ENCODE measurements around the gene ARCN1. TPM values are rescaled to one million over a fixed set of nuclear protein-coding genes. Genes with fewer than 3 reads are reported as not detected.
"Not testable (repeated sequence)": the region's sequence is repeated elsewhere in the genome, so short reads cannot be mapped to it uniquely, and the experiment has no call there.

Gene ARCN1
- total and polyA plus RNA-seq, 8 donors, result 22.0 to 115 (median 60.1) TPM

- Histone ChIP-seq H3K4me3 (peak overlapping the region; percentile 51 to 65 (median 59)), H3K9me3 (no peaks in the 10 kb centered on the region), H3K36me3 (peaks cover 0 to 12% (median 8%) of the 10 kb centered on the region in 4 donors), H3K4me1 (peaks cover 4 to 24% (median 14%) of the 10 kb centered on the region in 4 donors), H3K27ac (peak overlapping the region in 4 of 5 donors; percentile 66 to 86 (median 80)), H3K27me3 (no peaks in the 10 kb centered on the region)
- 5 to 53% (median 39%) methylated on average over 3 to 5 of the region's 5 CpGs for WGBS, 5 donors
- intact Hi-C loops (cut with DNase I; ENCODE audit: low total_unique reads), result no loop called here
- peak in 1 of 2 donors; percentile 56 for DNase-seq
- TF ChIP-seq EP300 (IDR thresholded peaks at IDR 0.05) (no peak), CTCF (IDR thresholded peaks at IDR 0.05) (no peak), POLR2A (IDR thresholded peaks at IDR 0.05) (no peak), POLR2AphosphoS5 (IDR thresholded peaks at IDR 0.05) (no peak)
These were observed 7.2 kb upstream of the ARCN1 start for GRCh38 chr11:118565051-118565450.

GRCh38 chr11:118569670-118570069 lies 2.5 kb upstream of the ARCN1 start:
- intact Hi-C loops (cut with DNase I; ENCODE audit: low total_unique reads), result no loop called here
- Histone ChIP-seq H3K27me3 (no peaks in the 10 kb centered on the region), H3K36me3 (no peaks in the 10 kb centered on the region), H3K4me1 (peaks cover 22 to 38% (median 28%) of the 10 kb centered on the region in 4 donors), H3K9me3 (no peaks in the 10 kb centered on the region), H3K4me3 (no peak overlapping the region), H3K27ac (no peak overlapping the region)
- DNase-seq, result no peak
- TF ChIP-seq POLR2A (IDR thresholded peaks at IDR 0.05) (no peak), POLR2AphosphoS5 (IDR thresholded peaks at IDR 0.05) (no peak), EP300 (IDR thresholded peaks at IDR 0.05) (no peak), CTCF (IDR thresholded peaks at IDR 0.05) (no peak)
- 57 to 75% (median 68%) methylated on average over 2 of the region's 2 CpGs for WGBS, 5 donors

- Histone ChIP-seq H3K27ac (no peak overlapping the region), H3K9me3 (no peaks in the 10 kb centered on the region), H3K27me3 (no peaks in the 10 kb centered on the region), H3K4me3 (no peak overlapping the region), H3K4me1 (peaks cover 26 to 39% (median 31%) of the 10 kb centered on the region in 4 donors), H3K36me3 (no peaks in the 10 kb centered on the region)
- intact Hi-C loops (cut with DNase I; ENCODE audit: low total_unique reads), result no loop called here
- WGBS, 5 donors, result 93 to 100% (median 94%) methylated on average over 1 of the region's 1 CpG
- TF ChIP-seq EP300 (IDR thresholded peaks at IDR 0.05) (no peak), POLR2AphosphoS5 (IDR thresholded peaks at IDR 0.05) (no peak), CTCF (IDR thresholded peaks at IDR 0.05) (no peak), POLR2A (IDR thresholded peaks at IDR 0.05) (no peak)
- no peak for DNase-seq
These were observed 1.4 kb upstream of the ARCN1 start for GRCh38 chr11:118570787-118571186.

GRCh38 chr11:118571701-118572060 lies 528 bp upstream of the ARCN1 start:
- DNase-seq, result peak in 1 of 2 donors; percentile 51
- peaks cover 31 to 42% (median 38%) of the 10 kb centered on the region in 4 donors for H3K4me1 ChIP-seq
- intact Hi-C loops (cut with DNase I; ENCODE audit: low total_unique reads); H3K27me3 ChIP-seq; H3K9me3 ChIP-seq; H3K36me3 ChIP-seq: not testable (repeated sequence)
- H3K27ac ChIP-seq, result peak overlapping the region; percentile 92 to 99 (median 99)
- peak overlapping the region; percentile 87 to 98 (median 92) for H3K4me3 ChIP-seq
- WGBS, 5 donors, result 5 to 38% (median 6%) methylated on average over 15 of the region's 15 CpGs

- intact Hi-C loops (cut with DNase I; ENCODE audit: low total_unique reads), result no loop called here
- Histone ChIP-seq H3K27me3 (no peaks in the 10 kb centered on the region), H3K4me3 (peak overlapping the region; percentile 87 to 98 (median 92)), H3K4me1 (peaks cover 34 to 55% (median 50%) of the 10 kb centered on the region in 4 donors), H3K27ac (peak overlapping the region; percentile 92 to 99 (median 99)), H3K9me3 (no peaks in the 10 kb centered on the region), H3K36me3 (peaks cover 0 to 3% (median 0%) of the 10 kb centered on the region in 4 donors)
- DNase-seq, result peak in 1 of 2 donors; percentile 59
- WGBS, 5 donors, result 1 to 3% (median 2%) methylated on average over 10 of the region's 10 CpGs
- TF ChIP-seq POLR2AphosphoS5 (IDR thresholded peaks at IDR 0.05), result no peak
- no peak for TF ChIP-seq CTCF (IDR thresholded peaks at IDR 0.05)
- no peak for TF ChIP-seq EP300 (IDR thresholded peaks at IDR 0.05)
- no peak for TF ChIP-seq POLR2A (IDR thresholded peaks at IDR 0.05)
These were observed 857 bp downstream of the ARCN1 start for GRCh38 chr11:118572981-118573550.
